MCF 10A (cell line): Measurements from ENCODE around the gene GALNT13. TPM values are rescaled to one million over a fixed set of nuclear protein-coding genes. Genes with fewer than 3 reads are reported as not detected.

Experiments used
- BruUV-seq: library from RNA; stranded (reverse); fragments of 400-500 nt; replicated peaks from 2 replicates; lab custom pipeline; 2021; lab: Mats Ljungman, UMichigan
- CTCF ChIA-PET: fragments of 300-600 bp; sonication (Branson Sonifier 250); formaldehyde crosslinking; extraction: SDS; loops from one replicate; lab custom pipeline; 2021; ENCODE audit warnings: antibody characterized with exemption, inconsistent platforms; lab: Yijun Ruan, JAX
- POLR2A ChIA-PET: fragments of 300-600, 350-650 bp; sonication (Branson Sonifier 250); formaldehyde crosslinking; extraction: SDS; loops from one replicate; lab custom pipeline; 2020; ENCODE audit warnings: antibody characterized with exemption, inconsistent platforms; lab: Yijun Ruan, JAX
- DNase-seq: peaks from one replicate; pipeline ENCODE4 v3.0.0-alpha.2; 2018; ENCODE audit not compliant: unreplicated experiment
- H3K27ac Mint-ChIP-seq: one replicate; pipeline ENCODE4 v1.8.0; 2022; ENCODE audit warnings: mild to moderate bottlenecking, low read depth, mixed read lengths; ENCODE audit not compliant: unreplicated experiment
- H3K27me3 Mint-ChIP-seq: one replicate; pipeline ENCODE4 v1.8.0; 2022; ENCODE audit warnings: mixed read lengths; ENCODE audit not compliant: insufficient read depth, unreplicated experiment
- H3K36me3 Mint-ChIP-seq: one replicate; pipeline ENCODE4 v1.8.0; 2022; ENCODE audit warnings: mild to moderate bottlenecking, moderate library complexity, mixed read lengths; ENCODE audit not compliant: insufficient read depth, unreplicated experiment
- H3K4me1 Mint-ChIP-seq: one replicate; pipeline ENCODE4 v1.8.0; 2022; ENCODE audit warnings: mixed read lengths; ENCODE audit not compliant: insufficient read depth, unreplicated experiment
- H3K4me3 Mint-ChIP-seq: one replicate; pipeline ENCODE4 v1.8.0; 2022; ENCODE audit warnings: mild to moderate bottlenecking, moderate library complexity, mixed read lengths; ENCODE audit not compliant: unreplicated experiment
- H3K9me3 Mint-ChIP-seq: one replicate; pipeline ENCODE4 v1.8.0; 2022; ENCODE audit warnings: mixed read lengths; ENCODE audit not compliant: unreplicated experiment
- intact Hi-C: fragments of 100-400 bp; cut with micrococcal nuclease; formaldehyde crosslinking; loops from 2 replicates; pipeline ENCODE4 v1.14.1; 2022
- total RNA-seq: library from RNA; stranded (reverse); gene quantifications from 2 replicates; pipeline ENCODE4 v1.2.3, GENCODE V29; 2022
- TF ChIP-seq, protein P1 (sequence below): fragments of 200-600 bp; IDR thresholded peaks from one replicate; pipeline ENCODE4 v1.8.0; 2022; ENCODE audit warnings: antibody characterized with exemption, mild to moderate bottlenecking; ENCODE audit not compliant: unreplicated experiment

The GALNT13 gene
- total RNA-seq, 1 experiment from 2014 or later: 0.54 TPM

GRCh38 chr2:154484338-154485099 is 612.8 kb downstream of the GALNT13 start:
- ChIA-PET POLR2A (interaction anchor here (0.6 kb wide), 1 partner anchor 45 kb away, joined by 3 read pairs; no protein-coding TSS in a partner anchor), CTCF (interaction anchor here (0.6 kb wide), 2 partner anchors 706 to 1575 kb away, joined by 3 to 8 read pairs; no protein-coding TSS in a partner anchor)
- no peaks in the 10 kb centered on the region for H3K36me3 Mint-ChIP-seq
- H3K9me3 Mint-ChIP-seq: no peaks in the 10 kb centered on the region
- no peaks in the 10 kb centered on the region for H3K4me1 Mint-ChIP-seq
- no peak for DNase-seq
- no TSS peak for BruUV-seq
- TF ChIP-seq, protein P1, sequence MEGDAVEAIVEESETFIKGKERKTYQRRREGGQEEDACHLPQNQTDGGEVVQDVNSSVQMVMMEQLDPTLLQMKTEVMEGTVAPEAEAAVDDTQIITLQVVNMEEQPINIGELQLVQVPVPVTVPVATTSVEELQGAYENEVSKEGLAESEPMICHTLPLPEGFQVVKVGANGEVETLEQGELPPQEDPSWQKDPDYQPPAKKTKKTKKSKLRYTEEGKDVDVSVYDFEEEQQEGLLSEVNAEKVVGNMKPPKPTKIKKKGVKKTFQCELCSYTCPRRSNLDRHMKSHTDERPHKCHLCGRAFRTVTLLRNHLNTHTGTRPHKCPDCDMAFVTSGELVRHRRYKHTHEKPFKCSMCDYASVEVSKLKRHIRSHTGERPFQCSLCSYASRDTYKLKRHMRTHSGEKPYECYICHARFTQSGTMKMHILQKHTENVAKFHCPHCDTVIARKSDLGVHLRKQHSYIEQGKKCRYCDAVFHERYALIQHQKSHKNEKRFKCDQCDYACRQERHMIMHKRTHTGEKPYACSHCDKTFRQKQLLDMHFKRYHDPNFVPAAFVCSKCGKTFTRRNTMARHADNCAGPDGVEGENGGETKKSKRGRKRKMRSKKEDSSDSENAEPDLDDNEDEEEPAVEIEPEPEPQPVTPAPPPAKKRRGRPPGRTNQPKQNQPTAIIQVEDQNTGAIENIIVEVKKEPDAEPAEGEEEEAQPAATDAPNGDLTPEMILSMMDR: no peak
- intact Hi-C loops: no loop called here
- peaks cover 38% of the 10 kb centered on the region for H3K27me3 Mint-ChIP-seq
- no peak overlapping the region for H3K4me3 Mint-ChIP-seq
- no peak overlapping the region for H3K27ac Mint-ChIP-seq

DNA sequence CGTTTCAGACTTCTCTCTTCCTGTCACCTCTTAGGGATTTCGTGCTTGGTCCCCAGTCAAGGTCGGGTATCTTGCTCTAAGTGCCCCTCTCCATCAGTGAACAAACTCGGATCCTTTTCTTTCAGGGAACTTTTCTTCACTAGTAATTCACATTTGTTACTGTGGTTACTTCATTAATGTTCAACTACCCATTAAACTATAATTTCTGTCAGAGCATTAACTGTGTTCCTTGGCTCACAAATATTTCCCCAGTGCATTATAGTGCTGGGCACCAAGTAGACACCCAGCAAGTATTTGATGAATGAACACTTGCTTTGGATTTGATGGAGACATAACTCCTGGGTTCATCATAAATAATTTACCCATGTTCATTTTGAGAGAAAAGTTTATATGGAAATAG is 617.1 kb downstream of the GALNT13 start:
- no peak overlapping the region for H3K27ac Mint-ChIP-seq
- no peaks in the 10 kb centered on the region for H3K9me3 Mint-ChIP-seq
- H3K27me3 Mint-ChIP-seq: peaks cover 38% of the 10 kb centered on the region
- intact Hi-C loops: no loop called here
- TF ChIP-seq, protein P1: no peak
- ChIA-PET POLR2A (no interaction called here), CTCF (no interaction called here)
- H3K36me3 Mint-ChIP-seq: no peaks in the 10 kb centered on the region
- H3K4me3 Mint-ChIP-seq: no peak overlapping the region
- no peak for DNase-seq
- no peaks in the 10 kb centered on the region for H3K4me1 Mint-ChIP-seq
- BruUV-seq: no TSS peak

GRCh38 chr2:154489266-154489858 is 617.6 kb downstream of the GALNT13 start:
- Mint-ChIP-seq H3K27ac (no peak overlapping the region), H3K36me3 (no peaks in the 10 kb centered on the region), H3K4me1 (no peaks in the 10 kb centered on the region), H3K27me3 (peaks cover 38% of the 10 kb centered on the region), H3K4me3 (no peak overlapping the region), H3K9me3 (no peaks in the 10 kb centered on the region)
- POLR2A ChIA-PET: no interaction called here
- DNase-seq: no peak
- TF ChIP-seq, protein P1: no peak
- BruUV-seq: no TSS peak
- CTCF ChIA-PET: interaction anchor here (0.6 kb wide), 1 partner anchor 635 kb away, joined by 3 read pairs; no protein-coding TSS in a partner anchor
- intact Hi-C loops: no loop called here

DNA sequence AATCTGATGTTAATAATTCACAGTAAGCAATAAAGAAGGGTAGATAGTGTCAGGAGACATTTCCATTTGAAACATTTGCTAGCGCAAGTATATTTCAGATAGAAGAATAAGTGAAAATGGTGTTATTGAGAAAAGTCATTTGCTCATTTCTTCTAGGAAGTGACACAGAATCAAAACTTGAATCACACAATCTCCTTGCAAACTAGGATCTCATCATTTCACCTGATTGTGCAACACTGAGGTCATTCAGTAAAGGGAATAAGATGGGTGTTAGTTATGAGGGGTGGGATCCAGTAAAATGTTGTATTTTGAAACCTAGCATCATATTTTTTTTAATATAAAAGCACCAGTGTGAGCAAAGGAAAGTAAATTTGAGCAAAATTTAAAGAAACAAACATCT is 618.8 kb downstream of the GALNT13 start:
- CTCF ChIA-PET: no interaction called here
- Mint-ChIP-seq H3K4me1 (no peaks in the 10 kb centered on the region), H3K27me3 (peaks cover 38% of the 10 kb centered on the region), H3K9me3 (no peaks in the 10 kb centered on the region), H3K36me3 (no peaks in the 10 kb centered on the region), H3K4me3 (no peak overlapping the region), H3K27ac (no peak overlapping the region)
- POLR2A ChIA-PET: no interaction called here
- TF ChIP-seq, protein P1: no peak
- intact Hi-C loops: no loop called here
- DNase-seq: no peak
- no TSS peak for BruUV-seq
